KOPT-K1 (cell line): ENCODE results near the gene NKIRAS1.
"Not testable (repeated sequence)": the region's sequence is repeated elsewhere in the genome, so short reads cannot be mapped to it uniquely, and the experiment has no call there.

Experiments
- H3K27ac ChIP-seq: fragments of 200-600 bp; sonication (generic); 2 replicates; pipeline ENCODE4 v1.5.1; 2016; ENCODE audit warnings: antibody characterized with exemption, mild to moderate bottlenecking, low read depth, low read length; ENCODE audit not compliant: poor library complexity, severe bottlenecking
- H3K36me3 ChIP-seq: fragments of 200-600 bp; sonication (generic); 2 replicates; pipeline ENCODE4 v1.5.1; 2017; ENCODE audit warnings: antibody characterized with exemption, mild to moderate bottlenecking, low read length, moderate library complexity; ENCODE audit not compliant: insufficient read depth
- H3K9me3 ChIP-seq: fragments of 200-600 bp; sonication (generic); 2 replicates; pipeline ENCODE4 v1.5.1; 2017; ENCODE audit warnings: antibody characterized with exemption, low read length, mild to moderate bottlenecking; ENCODE audit not compliant: insufficient read depth, poor library complexity, severe bottlenecking

Gene NKIRAS1

DNA sequence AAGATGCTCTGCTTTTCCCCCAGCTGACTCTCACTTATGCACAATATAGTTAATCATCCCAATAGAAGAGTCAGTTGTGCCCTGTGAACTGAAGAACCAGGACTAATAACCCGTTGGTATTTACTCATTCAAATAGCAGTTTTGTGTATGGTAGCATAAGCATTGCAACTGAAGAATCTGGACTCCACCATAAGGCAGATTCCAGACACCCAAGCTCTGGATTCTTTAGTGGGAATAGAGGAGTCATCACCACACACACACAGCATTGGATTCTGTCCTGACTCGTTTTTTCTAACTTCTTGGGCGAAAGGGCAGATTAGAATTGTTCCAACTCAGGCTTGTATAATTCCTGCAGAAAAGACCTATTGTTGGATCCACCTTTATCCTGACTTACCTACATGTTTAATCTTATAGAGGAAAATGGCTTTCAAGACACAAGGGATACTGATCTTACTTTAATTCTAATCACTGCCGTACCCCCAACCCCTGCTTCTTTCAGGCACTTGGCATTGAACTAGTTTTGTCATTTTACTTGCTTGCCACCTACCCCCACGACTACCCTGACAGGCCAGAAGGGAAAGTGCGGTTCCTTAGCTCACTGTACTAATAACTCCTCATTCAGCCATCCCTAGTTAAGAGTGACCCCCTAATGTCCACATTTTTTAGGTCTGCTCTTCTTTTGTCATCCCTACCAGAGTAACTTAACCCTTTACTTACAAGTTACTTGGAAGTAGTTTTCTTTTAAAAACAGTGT, 42.3 kb downstream of the NKIRAS1 start:
- Histone ChIP-seq H3K36me3 (no peaks in the 10 kb centered on the region), H3K27ac (no peak overlapping the region), H3K9me3 (no peaks in the 10 kb centered on the region)

DNA sequence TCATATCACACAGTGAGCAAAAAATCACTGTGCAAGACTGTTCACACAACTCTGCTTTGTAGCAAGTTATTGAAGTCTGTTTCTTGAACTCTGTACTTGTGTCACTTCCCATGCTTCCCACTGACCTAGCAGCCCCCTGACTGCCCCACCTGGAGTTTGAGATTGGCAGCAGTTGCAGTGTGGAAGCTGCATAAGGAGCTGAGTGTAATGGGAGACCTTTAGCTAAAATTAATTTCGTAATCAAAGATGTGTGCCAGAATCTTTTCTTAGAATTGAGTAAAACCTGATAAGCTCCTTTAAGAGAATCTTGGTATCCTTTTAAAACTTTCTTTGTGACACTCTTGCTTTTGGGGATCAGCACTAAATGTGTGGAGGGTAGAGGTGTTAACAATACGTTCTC, 42.8 kb downstream of the NKIRAS1 start:
- H3K9me3 ChIP-seq = no peaks in the 10 kb centered on the region
- no peaks in the 10 kb centered on the region for H3K36me3 ChIP-seq
- no peak overlapping the region for H3K27ac ChIP-seq

GRCh38 chr3:23872330-23872729, 44.5 kb downstream of the NKIRAS1 start:
- Histone ChIP-seq H3K9me3 (no peaks in the 10 kb centered on the region), H3K36me3 (no peaks in the 10 kb centered on the region), H3K27ac (no peak overlapping the region)

DNA sequence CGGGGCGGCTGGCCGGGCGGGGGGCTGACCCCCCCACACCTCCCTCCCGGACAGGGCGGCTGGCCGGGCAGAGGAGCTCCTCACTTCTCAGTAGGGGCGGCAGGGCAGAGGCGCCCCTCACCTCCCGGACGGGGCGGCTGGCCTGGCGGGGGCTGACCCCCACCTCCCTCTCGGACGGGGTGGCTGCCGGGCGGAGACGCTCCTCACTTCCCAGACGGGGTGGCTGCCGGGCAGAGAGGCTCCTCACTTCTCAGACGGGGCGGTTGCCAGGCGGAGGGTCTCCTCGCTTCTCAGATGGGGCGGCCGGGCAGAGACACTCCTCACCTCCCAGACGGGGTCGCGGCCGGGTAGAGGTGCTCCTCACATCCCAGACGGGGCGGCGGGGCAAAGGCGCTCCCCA, 45.4 kb downstream of the NKIRAS1 start:
- H3K36me3 ChIP-seq, H3K27ac ChIP-seq, H3K9me3 ChIP-seq: not testable (repeated sequence)

- not testable (repeated sequence) for H3K27ac ChIP-seq, H3K9me3 ChIP-seq, H3K36me3 ChIP-seq
Measured at GRCh38 chr3:23870663-23871043, 46.1 kb downstream of the NKIRAS1 start.

DNA sequence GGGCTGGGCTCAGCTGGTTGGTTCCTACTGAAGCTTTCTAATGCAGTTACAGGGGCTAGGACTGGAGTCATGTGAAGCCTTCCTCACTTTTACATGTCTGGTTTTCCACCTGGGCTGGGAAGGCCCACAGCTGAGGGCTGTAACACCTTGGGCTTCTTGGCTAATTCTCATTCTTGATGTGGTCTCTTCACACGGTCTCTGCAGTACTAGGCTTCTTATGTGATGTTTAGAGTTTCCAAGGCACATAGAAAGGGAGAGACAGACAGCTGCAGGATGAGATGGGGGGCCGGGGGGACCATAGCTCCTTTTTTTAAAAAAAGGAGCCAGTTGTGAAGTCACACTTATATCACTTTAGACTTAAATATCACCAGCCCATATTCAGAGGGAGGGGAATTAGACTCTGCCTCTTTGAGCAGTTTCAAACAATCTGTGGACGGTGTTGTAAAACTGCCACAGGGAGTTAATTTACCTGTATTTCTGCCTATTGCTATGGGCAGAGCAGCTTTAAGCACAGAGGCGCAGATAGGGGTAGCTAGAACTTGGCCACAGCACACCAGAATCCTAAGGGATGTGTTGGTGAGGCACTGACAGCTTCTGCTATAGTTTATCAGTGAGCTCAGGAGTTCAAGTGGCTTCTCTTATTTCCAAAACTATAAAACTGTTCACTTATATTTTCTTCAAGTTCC, 46.7 kb downstream of the NKIRAS1 start:
- H3K9me3 ChIP-seq = no peaks in the 10 kb centered on the region
- no peak overlapping the region for H3K27ac ChIP-seq
- H3K36me3 ChIP-seq = peaks cover 6% of the 10 kb centered on the region; the same call in 1 of the 2 replicates

- Histone ChIP-seq H3K9me3 (no peaks in the 10 kb centered on the region), H3K27ac (no peak overlapping the region), H3K36me3 (peaks cover 11% of the 10 kb centered on the region; the same call in 1 of the 2 replicates)
Measured at GRCh38 chr3:23867838-23868237, 49.0 kb downstream of the NKIRAS1 start.

- Histone ChIP-seq H3K9me3 (no peaks in the 10 kb centered on the region), H3K27ac (no peak overlapping the region), H3K36me3 (peaks cover 11% of the 10 kb centered on the region; the same call in 1 of the 2 replicates)
Measured at GRCh38 chr3:23867400-23867799, 49.4 kb downstream of the NKIRAS1 start.

DNA sequence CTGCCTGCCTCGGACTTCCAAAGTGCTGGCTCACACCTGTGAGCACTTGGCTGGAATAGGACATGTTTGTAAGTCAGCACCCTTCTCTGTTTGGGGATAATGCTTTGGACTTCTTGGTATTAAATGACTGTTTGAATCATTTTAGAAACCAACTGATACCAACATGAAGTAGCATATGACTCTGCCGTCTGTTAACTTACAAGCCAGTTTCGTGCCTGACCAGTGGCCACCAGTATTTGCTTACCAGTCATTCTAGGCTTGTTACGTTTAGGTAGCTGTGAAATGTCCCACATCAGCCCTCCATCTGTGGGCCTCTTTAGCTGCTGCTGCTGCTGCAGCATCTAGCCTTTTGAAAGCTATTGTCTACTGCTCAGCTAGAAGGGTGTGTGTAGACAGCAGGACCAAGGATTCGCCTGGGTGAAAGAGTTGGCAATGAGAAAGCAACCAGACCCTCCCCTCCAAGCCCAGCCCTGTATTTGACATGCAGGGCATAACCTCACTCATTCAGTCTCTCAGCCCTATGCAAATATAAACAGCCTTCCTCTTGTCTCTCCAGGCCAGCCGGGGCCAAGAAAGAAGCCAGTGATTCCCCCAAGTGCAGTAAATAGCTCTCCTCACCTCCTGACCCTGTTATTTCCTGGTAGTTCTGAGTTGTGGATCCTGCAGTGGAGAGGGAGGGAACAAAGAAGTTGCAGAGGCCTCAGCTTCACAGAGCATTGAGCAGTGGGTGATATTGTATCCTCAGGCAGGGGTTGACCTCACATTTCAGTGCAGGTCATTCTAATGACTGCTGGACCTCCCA, 51.0 kb downstream of the NKIRAS1 start:
- Histone ChIP-seq H3K9me3 (no peaks in the 10 kb centered on the region), H3K36me3 (peaks cover 18% of the 10 kb centered on the region), H3K27ac (no peak overlapping the region)

DNA sequence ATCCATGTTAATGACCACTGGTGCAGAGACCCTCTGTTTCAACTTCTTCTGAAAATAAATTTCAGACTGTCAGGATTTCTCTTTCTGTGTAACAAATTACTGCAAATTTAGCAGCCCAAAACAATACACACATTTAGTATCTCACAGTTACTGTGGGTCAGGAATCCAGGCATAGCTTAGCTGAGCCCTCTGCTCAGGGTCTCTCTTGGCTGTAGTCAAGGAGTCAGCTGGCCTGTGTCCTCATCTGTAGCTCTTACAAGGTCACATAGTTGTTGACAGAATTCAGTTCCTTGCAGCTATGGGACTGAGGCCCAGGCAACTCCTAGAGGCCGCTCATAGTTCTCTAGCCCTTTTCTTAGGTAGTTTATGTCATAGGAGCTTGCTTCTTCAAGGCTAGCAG, 51.9 kb downstream of the NKIRAS1 start:
- Histone ChIP-seq H3K9me3 (no peaks in the 10 kb centered on the region), H3K27ac (no peak overlapping the region), H3K36me3 (peaks cover 18% of the 10 kb centered on the region)

DNA sequence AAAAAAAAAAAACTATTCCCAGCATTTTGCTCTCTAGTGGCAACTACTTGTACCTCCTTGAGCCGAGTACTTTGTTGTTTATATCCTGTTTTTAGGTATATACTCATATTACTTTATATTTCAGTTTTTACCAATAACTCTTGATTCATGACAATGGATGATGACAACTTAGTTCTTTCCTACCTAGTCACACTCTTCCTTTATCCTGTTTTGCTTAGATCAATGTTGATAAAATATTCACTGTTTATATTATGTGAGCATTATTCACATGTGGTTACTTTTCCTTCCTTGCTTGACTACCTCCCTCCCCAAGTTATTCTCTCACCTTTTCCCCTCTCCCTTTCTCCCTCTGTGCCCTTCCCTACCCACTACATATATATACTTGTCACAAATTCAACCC, 53.7 kb downstream of the NKIRAS1 start:
- no peaks in the 10 kb centered on the region for H3K9me3 ChIP-seq
- H3K27ac ChIP-seq = no peak overlapping the region
- peaks cover 18% of the 10 kb centered on the region for H3K36me3 ChIP-seq

DNA sequence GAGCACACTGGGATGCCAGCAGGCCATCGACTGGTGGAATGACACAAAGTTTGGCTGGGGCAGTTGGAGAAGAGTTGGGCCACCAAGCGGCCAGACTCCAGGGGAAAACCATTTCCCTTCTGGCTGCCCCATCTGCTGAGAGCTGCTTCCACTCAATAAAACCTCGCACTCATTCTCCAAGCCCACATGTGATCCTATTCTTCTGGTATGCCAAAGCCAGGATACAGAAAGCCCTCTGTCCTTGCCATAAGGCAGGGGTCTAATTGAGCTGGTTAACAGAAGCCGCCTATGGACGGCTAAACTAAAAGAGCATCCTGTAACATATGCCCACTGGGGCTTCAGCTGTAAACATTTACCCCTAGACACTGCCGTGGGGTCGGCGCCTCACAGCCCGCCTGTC, 55.1 kb downstream of the NKIRAS1 start:
- peaks cover 18% of the 10 kb centered on the region for H3K36me3 ChIP-seq
- H3K9me3 ChIP-seq = no peaks in the 10 kb centered on the region
- H3K27ac ChIP-seq = no peak overlapping the region

GRCh38 chr3:23859839-23860382, 56.9 kb downstream of the NKIRAS1 start:
- peaks cover 12% of the 10 kb centered on the region; the same call in 1 of the 2 replicates for H3K36me3 ChIP-seq
- no peaks in the 10 kb centered on the region for H3K9me3 ChIP-seq
- no peak overlapping the region for H3K27ac ChIP-seq

- peaks cover 7% of the 10 kb centered on the region; the same call in 1 of the 2 replicates for H3K36me3 ChIP-seq
- H3K27ac ChIP-seq = no peak overlapping the region
- no peaks in the 10 kb centered on the region for H3K9me3 ChIP-seq
Measured at GRCh38 chr3:23859012-23859743, 57.6 kb downstream of the NKIRAS1 start.
